ENCODE results near the gene NOM1.

Gene NOM1

GRCh38 chr7:156962145-156962544, 12.6 kb downstream of the NOM1 start:
- no peak overlapping the region for H3K4me3 ChIP-seq (ENCODE audit: low read depth, low read length)
- DNase-seq (ENCODE audit: low read depth): no peak
- TF ChIP-seq CTCF (conservative IDR thresholded peaks at IDR 0.05; ENCODE audit: low read depth, low read length): no peak

- TF ChIP-seq CTCF (conservative IDR thresholded peaks at IDR 0.05; ENCODE audit: low read depth, low read length): no peak
- no peak for DNase-seq (ENCODE audit: low read depth)
- H3K4me3 ChIP-seq (ENCODE audit: low read depth, low read length): no peak overlapping the region
Measured at GRCh38 chr7:156962897-156963296, 13.4 kb downstream of the NOM1 start.

- H3K4me3 ChIP-seq (ENCODE audit: low read depth, low read length): no peak overlapping the region
- no peak for DNase-seq (ENCODE audit: low read depth)
- no peak for TF ChIP-seq CTCF (conservative IDR thresholded peaks at IDR 0.05; ENCODE audit: low read depth, low read length)
Measured at GRCh38 chr7:156963472-156963871, 14.0 kb downstream of the NOM1 start.

- no peak for TF ChIP-seq CTCF (conservative IDR thresholded peaks at IDR 0.05; ENCODE audit: low read depth, low read length)
- H3K4me3 ChIP-seq (ENCODE audit: low read depth, low read length): no peak overlapping the region
- no peak for DNase-seq (ENCODE audit: low read depth)
Measured at GRCh38 chr7:156964971-156965370, 15.5 kb downstream of the NOM1 start.

- DNase-seq (ENCODE audit: low read depth): no peak
- no peak for TF ChIP-seq CTCF (conservative IDR thresholded peaks at IDR 0.05; ENCODE audit: low read depth, low read length)
- no peak overlapping the region for H3K4me3 ChIP-seq (ENCODE audit: low read depth, low read length)
Measured at GRCh38 chr7:156966387-156966786, 16.9 kb downstream of the NOM1 start.

- TF ChIP-seq CTCF (conservative IDR thresholded peaks at IDR 0.05; ENCODE audit: low read depth, low read length): no peak
- no peak for DNase-seq (ENCODE audit: low read depth)
- no peak overlapping the region for H3K4me3 ChIP-seq (ENCODE audit: low read depth, low read length)
Measured at GRCh38 chr7:156968183-156968582, 18.7 kb downstream of the NOM1 start.

- peak; percentile 36 for DNase-seq (ENCODE audit: low read depth)
- no peak overlapping the region for H3K4me3 ChIP-seq (ENCODE audit: low read depth, low read length)
- peak; percentile 39 for TF ChIP-seq CTCF (conservative IDR thresholded peaks at IDR 0.05; ENCODE audit: low read depth, low read length)
Measured at GRCh38 chr7:156969972-156970420, 20.5 kb downstream of the NOM1 start.
